HEK293T (cell line): Measurements from ENCODE around the gene ERGIC3.

Experiments used
- CTCF ChIA-PET: fragments of 350-600 bp; formaldehyde crosslinking; extraction: SDS; loops from one replicate; lab custom pipeline; 2021; ENCODE audit warnings: antibody characterized with exemption, inconsistent platforms; lab: Yijun Ruan, JAX
- POLR2A ChIA-PET: fragments of 350-600 bp; formaldehyde crosslinking; extraction: SDS; loops from one replicate; lab custom pipeline; 2020; ENCODE audit warnings: antibody characterized with exemption, inconsistent platforms; lab: Yijun Ruan, JAX
- DNase-seq: peaks from one replicate; pipeline ENCODE4 v3.0.0; 2012; ENCODE audit warnings: mixed read lengths; ENCODE audit errors: extremely low spot score
- ARNT ChIP-seq: fragments of 450-650 bp; IDR thresholded peaks from 2 replicates; pipeline ENCODE4 v1.6.1; 2017; ENCODE audit warnings: mild to moderate bottlenecking
- BHLHE40 ChIP-seq: fragments of 450-650 bp; IDR thresholded peaks from 2 replicates; pipeline ENCODE4 v1.6.1; 2016; ENCODE audit warnings: mild to moderate bottlenecking, moderate library complexity, borderline replicate concordance
- CTBP1 ChIP-seq: fragments of 450-650 bp; IDR thresholded peaks from 2 replicates; pipeline ENCODE4 v1.6.1; 2016; ENCODE audit warnings: borderline replicate concordance
- ELF4 ChIP-seq: fragments of 450-650 bp; IDR thresholded peaks from 2 replicates; pipeline ENCODE4 v1.6.1; 2017; ENCODE audit warnings: antibody characterized with exemption
- FOXA1 ChIP-seq: fragments of 450-650 bp; IDR thresholded peaks from 2 replicates; pipeline ENCODE4 v1.6.1; 2016; ENCODE audit warnings: mild to moderate bottlenecking
- FOXK2 ChIP-seq: fragments of 450-650 bp; IDR thresholded peaks from 2 replicates; pipeline ENCODE4 v1.6.1; 2016; ENCODE audit warnings: mild to moderate bottlenecking
- FOXM1 ChIP-seq: fragments of 450-650 bp; IDR thresholded peaks from 2 replicates; pipeline ENCODE4 v1.6.1; 2017; ENCODE audit warnings: mild to moderate bottlenecking, borderline replicate concordance
- HDGF ChIP-seq: fragments of 450-650 bp; IDR thresholded peaks from 2 replicates; pipeline ENCODE4 v1.6.1; 2017; ENCODE audit warnings: antibody characterized with exemption, borderline replicate concordance
- L3MBTL2 ChIP-seq: fragments of 450-650 bp; conservative IDR thresholded peaks from 2 replicates; pipeline ENCODE4 v1.6.1; 2016; ENCODE audit warnings: mild to moderate bottlenecking
- LEF1 ChIP-seq: fragments of 450-650 bp; IDR thresholded peaks from 2 replicates; pipeline ENCODE4 v1.6.1; 2017; ENCODE audit warnings: mild to moderate bottlenecking, borderline replicate concordance
- NFRKB ChIP-seq: fragments of 450-650 bp; IDR thresholded peaks from 2 replicates; pipeline ENCODE4 v1.6.1; 2016; ENCODE audit warnings: mild to moderate bottlenecking, moderate library complexity
- SP1 ChIP-seq: fragments of 450-650 bp; IDR thresholded peaks from 2 replicates; pipeline ENCODE4 v1.6.1; 2017
- SUZ12 ChIP-seq: fragments of 450-650 bp; IDR thresholded peaks from 2 replicates; pipeline ENCODE4 v1.6.1; 2016; ENCODE audit warnings: mild to moderate bottlenecking
- TARDBP ChIP-seq: fragments of 450-650 bp; IDR thresholded peaks from 2 replicates; pipeline ENCODE4 v1.6.1; 2016
- ZNF384 ChIP-seq: fragments of 450-650 bp; IDR thresholded peaks from 2 replicates; pipeline ENCODE4 v1.6.1; 2016
- TF ChIP-seq, protein P1 (sequence below): fragments of 450-650 bp; IDR thresholded peaks from 2 replicates; pipeline ENCODE4 v1.6.1; 2016

ERGIC3 gene

DNA sequence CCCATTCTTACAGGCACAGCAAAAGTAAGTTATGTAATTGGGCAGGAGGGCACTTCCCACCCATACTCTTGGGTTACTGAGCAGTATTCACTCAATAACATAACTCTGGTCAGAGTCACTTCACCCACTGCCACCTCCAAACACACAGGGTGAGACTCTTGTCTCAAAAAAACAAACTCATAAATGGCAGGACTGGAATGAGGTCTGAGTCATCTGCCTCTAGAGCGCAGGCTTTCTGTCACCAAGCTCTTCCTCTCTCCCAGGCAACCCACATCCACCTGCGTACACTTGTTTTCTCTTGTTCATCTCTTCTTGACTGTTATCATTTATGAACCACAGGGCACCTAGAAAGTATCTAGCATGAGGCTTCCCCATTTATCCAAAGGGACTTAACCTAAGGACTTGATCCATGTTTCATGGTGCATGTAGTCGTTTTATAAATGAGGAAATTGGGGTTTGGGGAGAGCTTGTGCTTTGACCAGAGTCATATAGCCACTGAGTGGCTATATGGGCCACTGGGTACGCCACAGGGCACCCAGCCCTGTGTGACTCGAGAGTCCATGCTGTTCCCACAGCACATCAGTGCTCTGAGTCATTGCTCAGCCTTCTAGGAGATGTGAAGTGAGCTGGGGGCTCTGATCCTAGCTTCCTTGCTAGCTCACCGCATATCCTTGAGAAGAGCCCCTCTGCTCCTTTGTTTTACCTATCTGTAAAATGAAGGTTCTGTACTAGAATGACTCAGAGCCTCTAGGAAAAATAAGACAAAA lies 34.8 kb upstream of the ERGIC3 start:
- DNase-seq = no peak
- POLR2A ChIA-PET = no interaction called here
- CTCF ChIA-PET = no interaction called here
- TF ChIP-seq NFRKB = no peak
- TF ChIP-seq SUZ12 = no peak
- TF ChIP-seq HDGF = no peak
- no peak for TF ChIP-seq ARNT

- no peak for DNase-seq
- TF ChIP-seq FOXM1 (no peak), L3MBTL2 (no peak), SUZ12 (no peak), BHLHE40 (no peak), ELF4 (no peak), ARNT (no peak), ZNF384 (no peak), TARDBP (no peak), HDGF (no peak), FOXK2 (no peak), NFRKB (no peak), FOXA1 (no peak), SP1 (no peak)
- TF ChIP-seq, protein P1, sequence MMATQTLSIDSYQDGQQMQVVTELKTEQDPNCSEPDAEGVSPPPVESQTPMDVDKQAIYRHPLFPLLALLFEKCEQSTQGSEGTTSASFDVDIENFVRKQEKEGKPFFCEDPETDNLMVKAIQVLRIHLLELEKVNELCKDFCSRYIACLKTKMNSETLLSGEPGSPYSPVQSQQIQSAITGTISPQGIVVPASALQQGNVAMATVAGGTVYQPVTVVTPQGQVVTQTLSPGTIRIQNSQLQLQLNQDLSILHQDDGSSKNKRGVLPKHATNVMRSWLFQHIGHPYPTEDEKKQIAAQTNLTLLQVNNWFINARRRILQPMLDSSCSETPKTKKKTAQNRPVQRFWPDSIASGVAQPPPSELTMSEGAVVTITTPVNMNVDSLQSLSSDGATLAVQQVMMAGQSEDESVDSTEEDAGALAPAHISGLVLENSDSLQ = no peak
- CTCF ChIA-PET = no interaction called here
- POLR2A ChIA-PET = interaction anchor here (0.6 to 0.8 kb wide), 2 partner anchors 33 to 42 kb away, joined by 3 read pairs; partner anchors contain the start of gene ERGIC3
Observed at GRCh38 chr20:35508493-35509218, 33.2 kb upstream of the ERGIC3 start.

DNA sequence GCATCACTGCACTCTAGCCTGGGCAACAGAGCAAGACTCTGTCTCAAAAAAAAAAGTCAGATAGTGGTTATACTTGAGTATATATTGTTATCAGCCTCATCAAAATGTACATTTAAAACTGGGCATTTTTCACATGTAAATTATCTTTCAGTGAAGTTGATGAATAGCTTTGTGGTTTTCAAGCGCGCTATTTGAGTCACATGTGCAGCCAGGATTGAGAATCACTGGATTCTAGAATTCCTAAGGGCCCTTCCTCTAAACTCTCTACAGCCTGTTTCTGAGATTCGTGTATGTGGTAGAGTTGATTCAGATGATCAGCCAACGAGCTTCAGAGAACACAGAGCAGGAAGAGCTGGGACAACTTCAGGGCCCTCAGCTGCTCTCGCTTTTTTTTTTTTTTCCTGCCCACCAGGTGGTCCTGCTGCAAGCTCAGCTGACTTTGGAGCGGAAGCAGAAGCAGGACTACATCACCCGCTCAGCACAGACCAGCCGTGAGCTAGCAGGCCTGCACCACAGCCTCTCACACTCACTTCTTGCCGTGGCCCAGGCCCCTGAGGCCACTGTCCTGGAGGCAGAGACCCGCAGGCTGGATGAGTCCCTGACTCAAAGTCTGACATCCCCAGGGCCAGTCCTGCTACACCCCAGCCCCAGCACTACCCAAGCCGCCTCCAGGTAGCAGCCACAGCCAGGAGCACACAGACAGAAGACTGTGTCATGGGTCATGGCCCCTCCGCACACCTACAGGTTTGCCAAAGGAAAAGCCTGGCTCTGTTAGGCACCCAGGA lies 30.7 kb upstream of the ERGIC3 start:
- ChIA-PET POLR2A (interaction anchor here (1.7 kb wide), 1 partner anchor 29 kb away, joined by 4 read pairs; no protein-coding TSS in a partner anchor), CTCF (interaction anchor here (0.6 kb wide), 1 partner anchor 93 kb away, joined by 3 read pairs; no protein-coding TSS in a partner anchor)
- no peak for DNase-seq
- TF ChIP-seq ELF4 (no peak), ARNT (no peak)

DNA sequence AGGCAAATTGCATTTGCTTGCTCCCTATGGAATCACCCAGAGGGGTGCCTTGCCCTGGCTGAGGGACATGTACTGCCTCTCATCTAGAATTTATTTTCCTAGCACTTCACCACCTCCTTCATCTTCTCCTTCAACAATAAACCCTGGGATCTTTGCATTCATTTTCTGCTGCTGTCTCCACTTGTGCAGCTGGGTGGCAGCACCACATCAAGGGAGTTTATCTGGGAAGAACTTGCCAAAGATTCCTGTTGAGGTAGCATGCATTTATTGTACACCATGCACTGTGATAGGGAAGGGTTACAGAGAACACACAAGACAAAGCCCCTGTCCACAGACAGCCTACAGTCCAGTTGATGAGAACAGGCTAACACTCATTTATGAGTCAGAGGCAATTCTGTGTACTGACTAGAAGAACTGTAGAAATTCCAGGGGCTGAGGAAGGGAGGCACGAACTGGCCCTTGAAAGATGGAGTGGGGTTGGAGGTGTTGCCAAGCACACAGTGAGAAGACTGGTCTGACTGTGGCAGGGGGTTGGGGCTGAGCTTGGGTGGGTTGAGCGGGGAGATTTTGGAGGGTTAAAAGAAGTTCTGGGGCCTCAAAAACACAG lies 30.0 kb upstream of the ERGIC3 start:
- CTCF ChIA-PET = interaction anchor here (0.6 to 0.9 kb wide), 2 partner anchors 83 to 92 kb away, joined by 3 read pairs; no protein-coding TSS in a partner anchor
- DNase-seq = peak; percentile 43
- TF ChIP-seq HDGF = no peak
- no peak for TF ChIP-seq NFRKB
- TF ChIP-seq ARNT = no peak
- TF ChIP-seq, protein P1 = no peak
- TF ChIP-seq ZNF384 = no peak
- no peak for TF ChIP-seq FOXK2
- no peak for TF ChIP-seq TARDBP
- TF ChIP-seq LEF1 = no peak
- no peak for TF ChIP-seq BHLHE40
- TF ChIP-seq SP1 = no peak
- TF ChIP-seq SUZ12 = no peak
- no peak for TF ChIP-seq L3MBTL2
- TF ChIP-seq CTBP1 = no peak
- POLR2A ChIA-PET = interaction anchor here (0.5 to 1.7 kb wide), 2 partner anchors 10 to 28 kb away, joined by 3 to 4 read pairs; no protein-coding TSS in a partner anchor

DNA sequence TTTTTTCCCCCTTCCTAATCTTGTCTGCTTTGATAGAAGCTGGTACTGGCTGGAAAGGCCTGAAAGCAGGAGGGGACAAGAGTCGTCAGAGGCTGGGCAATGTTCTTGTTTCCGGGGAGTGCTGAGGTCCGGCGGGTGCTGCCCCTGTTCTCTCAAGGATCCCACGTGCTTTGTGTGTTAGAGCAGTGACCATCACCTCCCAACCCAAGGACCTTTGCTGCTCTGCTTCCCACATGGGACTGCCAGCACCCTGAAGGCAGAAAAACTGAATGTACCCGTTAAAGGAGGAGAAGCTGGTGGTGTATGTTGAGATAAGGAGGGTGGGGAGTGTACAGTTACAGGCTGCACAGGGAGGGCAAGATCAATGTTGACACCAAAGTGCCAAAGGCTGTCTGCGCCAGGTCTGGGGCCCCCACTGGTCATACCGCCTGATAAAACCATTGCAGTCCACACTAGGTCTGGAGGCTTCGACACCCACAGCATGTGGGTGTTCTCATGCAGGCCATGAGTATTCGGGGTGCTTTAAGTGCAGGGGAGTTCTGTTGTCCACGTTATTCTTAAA lies 27.4 kb upstream of the ERGIC3 start:
- CTCF ChIA-PET = no interaction called here
- DNase-seq = no peak
- POLR2A ChIA-PET = interaction anchor here (0.6 kb wide), 1 partner anchor 92 kb away, joined by 3 read pairs; no protein-coding TSS in a partner anchor
- TF ChIP-seq SP1 = no peak
- no peak for TF ChIP-seq L3MBTL2
- no peak for TF ChIP-seq LEF1
- TF ChIP-seq, protein P1 = no peak
- no peak for TF ChIP-seq BHLHE40
- no peak for TF ChIP-seq FOXM1
- TF ChIP-seq NFRKB = no peak
- TF ChIP-seq ARNT = no peak
- TF ChIP-seq SUZ12 = no peak
- TF ChIP-seq CTBP1 = no peak
- no peak for TF ChIP-seq ELF4
